Lower leg skin (tissue), 4 donors: ENCODE data around the gene SNX24. TPM values are rescaled to one million over a fixed set of nuclear protein-coding genes. Genes with fewer than 3 reads are reported as not detected.

ENCODE experiments used
- DNase-seq, 2 donors: peaks; one replicate each; pipeline ENCODE4 v3.0.0-alpha.2; 2019; ENCODE audit warnings: low spot score in 2 of 2
- H3K4me3 ChIP-seq: fragments of 200-600 bp; sonication (generic); 2 replicates; pipeline ENCODE4 v1.5.1; 2017; ENCODE audit warnings: mild to moderate bottlenecking, low read depth; ENCODE audit not compliant: poor library complexity, severe bottlenecking
- POLR2A ChIP-seq, 2 donors: fragments of 450-650 bp; IDR thresholded peaks; one replicate each; pipeline ENCODE4 v1.6.1; 2016 to 2017; ENCODE audit warnings: antibody characterized with exemption in 2 of 2, mild to moderate bottlenecking in 1 of 2, moderate library complexity in 1 of 2
- WGBS, 2 donors: methylation state at CpG; one replicate each; pipeline ENCODE4 v1.1.5; 2018; 5-methylcytosine and 5-hydroxymethylcytosine counted together
- intact Hi-C: fragments of 100-400 bp; cut with DNase I; formaldehyde crosslinking; loops from one replicate; pipeline ENCODE4 v1.15.0; 2023; ENCODE audit warnings: low total_unique reads
- total RNA-seq, 4 donors: library from RNA; depleted of rRNA; stranded (reverse); fragments of >200 nt; gene quantifications; one replicate each; pipeline ENCODE4 v1.1.0, GENCODE V29; 2016
- TF ChIP-seq, protein P1 (sequence below), 3 donors: fragments of 450-650 bp; IDR thresholded peaks; one replicate each; pipeline ENCODE4 v1.5.1; 2016; ENCODE audit warnings: antibody characterized with exemption in 3 of 3, mild to moderate bottlenecking in 3 of 3, moderate library complexity in 2 of 3

SNX24 gene
- total RNA-seq, 4 donors from 2014 or later, result 20.1 to 28.1 (median 20.9) TPM

- DNase-seq, result no peak
- TF ChIP-seq, protein P1, sequence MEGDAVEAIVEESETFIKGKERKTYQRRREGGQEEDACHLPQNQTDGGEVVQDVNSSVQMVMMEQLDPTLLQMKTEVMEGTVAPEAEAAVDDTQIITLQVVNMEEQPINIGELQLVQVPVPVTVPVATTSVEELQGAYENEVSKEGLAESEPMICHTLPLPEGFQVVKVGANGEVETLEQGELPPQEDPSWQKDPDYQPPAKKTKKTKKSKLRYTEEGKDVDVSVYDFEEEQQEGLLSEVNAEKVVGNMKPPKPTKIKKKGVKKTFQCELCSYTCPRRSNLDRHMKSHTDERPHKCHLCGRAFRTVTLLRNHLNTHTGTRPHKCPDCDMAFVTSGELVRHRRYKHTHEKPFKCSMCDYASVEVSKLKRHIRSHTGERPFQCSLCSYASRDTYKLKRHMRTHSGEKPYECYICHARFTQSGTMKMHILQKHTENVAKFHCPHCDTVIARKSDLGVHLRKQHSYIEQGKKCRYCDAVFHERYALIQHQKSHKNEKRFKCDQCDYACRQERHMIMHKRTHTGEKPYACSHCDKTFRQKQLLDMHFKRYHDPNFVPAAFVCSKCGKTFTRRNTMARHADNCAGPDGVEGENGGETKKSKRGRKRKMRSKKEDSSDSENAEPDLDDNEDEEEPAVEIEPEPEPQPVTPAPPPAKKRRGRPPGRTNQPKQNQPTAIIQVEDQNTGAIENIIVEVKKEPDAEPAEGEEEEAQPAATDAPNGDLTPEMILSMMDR (IDR thresholded peaks at IDR 0.05), result no peak
- no peak overlapping the region for H3K4me3 ChIP-seq
- intact Hi-C loops, result no loop called here
- WGBS, 2 donors, result 94 to 100% methylated on average over 1 of the region's 1 CpG
Measured at GRCh38 chr5:122944051-122944450, 98.6 kb downstream of the SNX24 start.

DNA sequence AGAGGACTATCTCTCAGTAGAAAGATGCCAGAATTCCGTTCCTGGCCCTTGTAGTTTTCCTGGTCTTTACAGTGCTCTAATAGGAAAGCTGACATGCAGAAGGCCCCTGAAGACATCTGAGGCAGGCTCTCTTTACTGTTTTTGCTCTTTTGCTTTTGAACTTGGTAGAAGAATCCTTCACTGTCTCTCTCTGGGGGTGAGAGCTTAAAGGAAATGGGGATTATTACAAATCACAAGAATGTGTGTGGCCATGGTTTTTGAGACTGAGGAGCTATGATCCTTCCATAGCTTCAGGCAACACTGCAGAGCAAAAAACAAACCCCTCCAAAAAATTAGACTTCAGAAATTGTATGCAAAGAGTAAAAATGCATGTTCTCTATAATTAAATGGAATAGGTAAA is 102.0 kb downstream of the SNX24 start:
- 81 to 93% methylated on average over 1 of the region's 1 CpG for WGBS, 2 donors
- no peak for TF ChIP-seq POLR2A (IDR thresholded peaks at IDR 0.05)
- TF ChIP-seq, protein P1 (IDR thresholded peaks at IDR 0.05), result no peak

GRCh38 chr5:122947772-122948171 is 102.4 kb downstream of the SNX24 start:
- no peak for DNase-seq
- intact Hi-C loops, result no loop called here
- WGBS, 2 donors, result 47 to 52% methylated on average over 3 of the region's 3 CpGs
- H3K4me3 ChIP-seq, result no peak overlapping the region
- TF ChIP-seq POLR2A (IDR thresholded peaks at IDR 0.05), result no peak
- TF ChIP-seq, protein P1 (IDR thresholded peaks at IDR 0.05), result no peak

More for the DNA sequence above, 102.0 kb downstream of the SNX24 start:
- intact Hi-C loops, result no loop called here
- no peak for DNase-seq
- H3K4me3 ChIP-seq, result no peak overlapping the region

GRCh38 chr5:122948319-122948718 is 102.9 kb downstream of the SNX24 start:
- no peak for DNase-seq
- WGBS, 2 donors, result 94 to 95% methylated on average over 2 of the region's 2 CpGs
- no peak for TF ChIP-seq POLR2A (IDR thresholded peaks at IDR 0.05)
- TF ChIP-seq, protein P1 (IDR thresholded peaks at IDR 0.05), result no peak
- intact Hi-C loops, result no loop called here
- no peak overlapping the region for H3K4me3 ChIP-seq

GRCh38 chr5:122951658-122952057 is 106.2 kb downstream of the SNX24 start:
- 89 to 92% methylated on average over 8 of the region's 8 CpGs for WGBS, 2 donors
- H3K4me3 ChIP-seq, result no peak overlapping the region
- intact Hi-C loops, result no loop called here
- no peak for DNase-seq
- TF ChIP-seq POLR2A (IDR thresholded peaks at IDR 0.05), result no peak
- TF ChIP-seq, protein P1 (IDR thresholded peaks at IDR 0.05), result no peak

- intact Hi-C loops, result no loop called here
- no peak overlapping the region for H3K4me3 ChIP-seq
- no peak for DNase-seq
- no peak for TF ChIP-seq POLR2A (IDR thresholded peaks at IDR 0.05)
- TF ChIP-seq, protein P1 (IDR thresholded peaks at IDR 0.05), result no peak
Measured at GRCh38 chr5:122954719-122955118, 109.3 kb downstream of the SNX24 start.
